SK-N-MC (cell line): ENCODE data around the gene CFTR.
"Not testable (repeated sequence)": the region's sequence is repeated elsewhere in the genome, so short reads cannot be mapped to it uniquely, and the experiment has no call there.

Source experiments
- DNase-seq: peaks from one replicate; pipeline ENCODE4 v3.0.0-alpha.2; 2011; ENCODE audit warnings: low read depth, low spot score
- H3K27ac ChIP-seq: fragments of 200-600 bp; sonication (generic); 2 replicates; pipeline ENCODE4 v1.5.1; 2016; ENCODE audit warnings: mixed run types
- H3K36me3 ChIP-seq: fragments of 200-600 bp; sonication (generic); 2 replicates; pipeline ENCODE4 v1.6.1; 2017; ENCODE audit warnings: antibody characterized with exemption, low read length, mixed read lengths; ENCODE audit not compliant: insufficient read depth
- H3K4me3 ChIP-seq: fragments of 200-600 bp; sonication (generic); 2 replicates; pipeline ENCODE4 v1.5.1; 2016
- H3K9ac ChIP-seq: fragments of 200-600 bp; sonication (generic); 2 replicates; pipeline ENCODE4 v1.8.0; 2017; ENCODE audit warnings: mixed run types, mixed read lengths; ENCODE audit not compliant: insufficient read length
- H3K9me3 ChIP-seq: fragments of 200-600 bp; sonication (generic); 2 replicates; pipeline ENCODE4 v1.6.1; 2017; ENCODE audit warnings: low read depth, mild to moderate bottlenecking, antibody characterized with exemption, low read length, moderate library complexity, mixed read lengths
- EZH2 ChIP-seq: fragments of 200-600 bp; sonication (generic); IDR thresholded peaks from one replicate; pipeline ENCODE4 v1.6.1; 2017; ENCODE audit warnings: antibody characterized with exemption
- FOXP2 ChIP-seq: optimal IDR thresholded peaks from 2 replicates; pipeline ENCODE3; 2011; ENCODE audit warnings: mild to moderate bottlenecking, moderate library complexity; ENCODE audit not compliant: insufficient read depth; ENCODE audit errors: extremely low read length, control extremely low read depth
- POLR2AphosphoS5 ChIP-seq: IDR thresholded peaks from 2 replicates; pipeline ENCODE4 v1.6.1; 2012; ENCODE audit warnings: mild to moderate bottlenecking, low read depth, low read length, borderline replicate concordance

Gene CFTR

GRCh38 chr7:117689406-117689805 lies 209.6 kb downstream of the CFTR start:
- H3K4me3 ChIP-seq = no peak overlapping the region
- H3K9me3 ChIP-seq = no peaks in the 10 kb centered on the region
- no peak overlapping the region for H3K27ac ChIP-seq
- DNase-seq = no peak
- TF ChIP-seq POLR2AphosphoS5 (no peak), EZH2 (no peak), FOXP2 (no peak)
- H3K9ac ChIP-seq = no peak overlapping the region
- H3K36me3 ChIP-seq = no peaks in the 10 kb centered on the region

GRCh38 chr7:117690147-117690546 lies 210.3 kb downstream of the CFTR start:
- TF ChIP-seq EZH2 (no peak), FOXP2 (no peak), POLR2AphosphoS5 (no peak)

GRCh38 chr7:117692338-117692737 lies 212.5 kb downstream of the CFTR start:
- no peak for TF ChIP-seq POLR2AphosphoS5
- no peak for TF ChIP-seq FOXP2
- Histone ChIP-seq H3K27ac (no peak overlapping the region), H3K9ac (no peak overlapping the region), H3K9me3 (no peaks in the 10 kb centered on the region), H3K36me3 (no peaks in the 10 kb centered on the region), H3K4me3 (no peak overlapping the region)
- DNase-seq = no peak

More at GRCh38 chr7:117690147-117690546, 210.3 kb downstream of the CFTR start:
- H3K36me3 ChIP-seq = no peaks in the 10 kb centered on the region
- H3K27ac ChIP-seq = no peak overlapping the region
- DNase-seq = no peak
- no peaks in the 10 kb centered on the region for H3K9me3 ChIP-seq
- no peak overlapping the region for H3K9ac ChIP-seq
- H3K4me3 ChIP-seq = no peak overlapping the region

DNA sequence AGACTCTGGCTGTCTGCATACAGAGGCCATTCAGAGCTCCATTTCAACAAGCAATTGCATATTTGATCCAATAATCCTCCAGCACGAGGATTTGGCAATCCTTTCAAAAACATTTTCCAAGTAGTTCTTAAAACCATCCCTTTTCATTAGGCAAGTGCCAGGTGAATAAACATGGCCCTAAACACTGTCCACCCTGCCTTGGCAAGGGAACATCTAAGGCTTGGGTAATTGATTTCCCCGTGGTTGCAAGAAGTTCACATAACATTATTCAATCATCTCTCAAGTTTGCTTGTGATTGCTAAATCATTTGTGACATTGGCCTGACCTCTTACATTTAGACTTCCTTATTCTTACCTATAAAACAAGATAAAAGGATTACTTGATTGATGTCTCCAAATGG lies 218.2 kb downstream of the CFTR start:
- no peak overlapping the region for H3K9ac ChIP-seq
- DNase-seq = no peak
- no peaks in the 10 kb centered on the region for H3K36me3 ChIP-seq
- no peak for TF ChIP-seq POLR2AphosphoS5
- TF ChIP-seq FOXP2 = no peak
- H3K9me3 ChIP-seq = no peaks in the 10 kb centered on the region
- H3K27ac ChIP-seq = no peak overlapping the region
- no peak overlapping the region for H3K4me3 ChIP-seq

GRCh38 chr7:117704063-117704462 lies 224.2 kb downstream of the CFTR start:
- no peak for TF ChIP-seq EZH2
- TF ChIP-seq FOXP2 = no peak
- TF ChIP-seq POLR2AphosphoS5 = no peak
- DNase-seq = no peak
- Histone ChIP-seq H3K36me3 (no peaks in the 10 kb centered on the region), H3K9ac (no peak overlapping the region), H3K4me3 (no peak overlapping the region), H3K9me3 (no peaks in the 10 kb centered on the region), H3K27ac (no peak overlapping the region)

- Histone ChIP-seq H3K36me3 (no peaks in the 10 kb centered on the region), H3K9ac (no peak overlapping the region), H3K4me3 (no peak overlapping the region), H3K9me3 (no peaks in the 10 kb centered on the region), H3K27ac (no peak overlapping the region)
- TF ChIP-seq FOXP2 (no peak), EZH2 (no peak), POLR2AphosphoS5 (no peak)
- no peak for DNase-seq
These were observed 225.8 kb downstream of the CFTR start for GRCh38 chr7:117705630-117706029.

DNA sequence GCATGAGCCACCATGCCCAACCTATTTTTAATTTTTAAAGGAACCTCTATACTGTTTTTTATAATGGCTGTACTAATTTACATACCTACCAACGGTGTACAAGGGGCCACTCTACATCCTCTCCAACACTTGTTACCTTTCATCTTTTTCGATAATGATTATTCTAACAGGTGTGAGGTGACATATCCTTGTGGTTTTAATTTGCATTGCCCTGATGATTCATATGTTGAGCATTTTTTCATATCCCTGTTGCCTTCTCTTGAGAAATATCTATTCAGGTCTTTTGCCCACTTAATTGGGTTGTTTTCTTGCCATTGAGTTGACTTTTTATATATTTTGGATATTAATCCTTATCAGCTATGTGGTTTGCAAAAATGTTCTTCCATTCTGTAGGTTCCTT lies 226.4 kb downstream of the CFTR start:
- no peaks in the 10 kb centered on the region for H3K9me3 ChIP-seq
- no peak for TF ChIP-seq EZH2
- TF ChIP-seq POLR2AphosphoS5 = no peak
- no peak for TF ChIP-seq FOXP2

GRCh38 chr7:117707080-117707479 lies 227.3 kb downstream of the CFTR start:
- no peaks in the 10 kb centered on the region; the same call in 1 of the 2 replicates for H3K36me3 ChIP-seq
- H3K9me3 ChIP-seq = no peaks in the 10 kb centered on the region
- H3K27ac ChIP-seq = no peak overlapping the region
- H3K9ac ChIP-seq = no peak overlapping the region
- no peak for TF ChIP-seq FOXP2
- TF ChIP-seq POLR2AphosphoS5 = no peak
- no peak for TF ChIP-seq EZH2
- H3K4me3 ChIP-seq = no peak overlapping the region
- DNase-seq = no peak

More for the DNA sequence above, 226.4 kb downstream of the CFTR start:
- Histone ChIP-seq H3K27ac (no peak overlapping the region), H3K9ac (no peak overlapping the region), H3K4me3 (no peak overlapping the region), H3K36me3 (no peaks in the 10 kb centered on the region; the same call in 1 of the 2 replicates)
- DNase-seq = no peak

GRCh38 chr7:117708173-117708572 lies 228.3 kb downstream of the CFTR start:
- H3K9me3 ChIP-seq, DNase-seq, H3K27ac ChIP-seq, H3K4me3 ChIP-seq, H3K9ac ChIP-seq, H3K36me3 ChIP-seq: not testable (repeated sequence)
